ENCODE data around the gene LARGE2. TPM values are rescaled to one million over a fixed set of nuclear protein-coding genes. Genes with fewer than 3 reads are reported as not detected.

Gene LARGE2
- total RNA-seq, 1 experiment from 2014 or later = 108 TPM

DNA sequence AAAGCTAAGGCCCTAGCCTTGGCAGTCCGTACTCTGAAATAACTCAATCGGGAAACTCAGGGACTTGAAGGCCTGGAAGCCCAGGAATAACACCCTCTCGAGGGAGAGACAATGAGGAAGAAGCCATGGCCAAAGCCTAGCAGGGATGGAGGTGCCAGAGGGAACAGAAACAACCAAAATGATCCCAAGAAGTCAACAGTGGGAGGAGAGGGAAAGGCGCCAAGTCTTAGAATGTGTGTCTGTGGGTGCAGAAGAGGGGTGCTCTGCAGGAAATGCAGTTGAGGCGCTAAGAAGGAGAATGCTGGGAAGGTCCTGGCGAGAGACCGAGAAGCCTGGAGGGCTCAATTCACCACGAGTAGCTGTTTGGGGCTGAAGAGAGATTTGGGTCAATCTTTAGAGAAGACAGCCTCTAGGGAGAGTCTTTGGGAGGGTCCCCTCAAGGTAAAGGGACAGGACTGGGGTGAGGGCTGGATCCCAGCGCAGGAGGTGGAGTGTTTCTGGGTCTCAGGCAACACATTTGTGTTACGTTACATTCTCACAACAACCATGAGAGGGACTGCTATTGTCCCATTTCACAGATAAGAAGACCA, 37.8 kb upstream of the LARGE2 start:
- 0 out of 2 replicates have a peak, but pooled peaks cover 2% of the 10 kb centered on the region for H3K4me1 ChIP-seq (ENCODE audit: insufficient read depth, low read length)
- TF ChIP-seq, protein P1, sequence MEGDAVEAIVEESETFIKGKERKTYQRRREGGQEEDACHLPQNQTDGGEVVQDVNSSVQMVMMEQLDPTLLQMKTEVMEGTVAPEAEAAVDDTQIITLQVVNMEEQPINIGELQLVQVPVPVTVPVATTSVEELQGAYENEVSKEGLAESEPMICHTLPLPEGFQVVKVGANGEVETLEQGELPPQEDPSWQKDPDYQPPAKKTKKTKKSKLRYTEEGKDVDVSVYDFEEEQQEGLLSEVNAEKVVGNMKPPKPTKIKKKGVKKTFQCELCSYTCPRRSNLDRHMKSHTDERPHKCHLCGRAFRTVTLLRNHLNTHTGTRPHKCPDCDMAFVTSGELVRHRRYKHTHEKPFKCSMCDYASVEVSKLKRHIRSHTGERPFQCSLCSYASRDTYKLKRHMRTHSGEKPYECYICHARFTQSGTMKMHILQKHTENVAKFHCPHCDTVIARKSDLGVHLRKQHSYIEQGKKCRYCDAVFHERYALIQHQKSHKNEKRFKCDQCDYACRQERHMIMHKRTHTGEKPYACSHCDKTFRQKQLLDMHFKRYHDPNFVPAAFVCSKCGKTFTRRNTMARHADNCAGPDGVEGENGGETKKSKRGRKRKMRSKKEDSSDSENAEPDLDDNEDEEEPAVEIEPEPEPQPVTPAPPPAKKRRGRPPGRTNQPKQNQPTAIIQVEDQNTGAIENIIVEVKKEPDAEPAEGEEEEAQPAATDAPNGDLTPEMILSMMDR (conservative IDR thresholded peaks at IDR 0.05) = no peak
- H3K18ac ChIP-seq (ENCODE audit: insufficient read length, low read depth, low read length) = no peak overlapping the region
- H4K8ac ChIP-seq (replicated peaks; ENCODE audit: insufficient read length, low read depth, low read length) = no peak overlapping the region
- peak overlapping the region in 1 of 3 experiments; percentile 10; a peak in 1 of 7 replicates for H3K27ac Mint-ChIP-seq
- H3T11ph ChIP-seq (ENCODE audit: low read length) = no peak overlapping the region
- H3K79me2 ChIP-seq (ENCODE audit: insufficient read depth, low read length) = no peaks in the 10 kb centered on the region
- no peak overlapping the region for H2AFZ ChIP-seq (ENCODE audit: low read length)
- no peak overlapping the region for H3K4ac ChIP-seq (ENCODE audit: low read depth, low read length)
- no peaks in the 10 kb centered on the region for H3K79me1 ChIP-seq (ENCODE audit: insufficient read depth, low read depth, low read length, poor library complexity, severe bottlenecking)
- no peaks in the 10 kb centered on the region for H3K9me3 ChIP-seq (ENCODE audit: control insufficient read depth, low read depth, low read length)
- H4K5ac ChIP-seq (ENCODE audit: insufficient read length, low read depth, low read length) = no peak overlapping the region
- peak overlapping the region; percentile 61 to 75 for H3K4me3 Mint-ChIP-seq
- H2BK5ac ChIP-seq (ENCODE audit: insufficient read length, low read length) = no peak overlapping the region
- no peak overlapping the region for H2BK12ac ChIP-seq (ENCODE audit: insufficient read length, low read depth, low read length)
- H4K91ac ChIP-seq (ENCODE audit: insufficient read length, low read depth, low read length) = no peak overlapping the region
- H3K14ac ChIP-seq (ENCODE audit: insufficient read depth, low read length) = no peak overlapping the region
- H3K27me3 ChIP-seq (ENCODE audit: insufficient read depth, low read length) = no peaks in the 10 kb centered on the region
- WGBS (ENCODE audit: extremely low coverage, insufficient read length, low lambda C conversion rate) = no CpG with 5 or more reads among the region's 10 CpGs
- H3K27ac ChIP-seq (ENCODE audit: insufficient read length, low read depth, low read length) = no peak overlapping the region
- no peak overlapping the region for H2BK15ac ChIP-seq (ENCODE audit: low read depth, low read length)
- H3K23ac ChIP-seq (ENCODE audit: insufficient read length, low read depth, low read length) = no peak overlapping the region
- no peak overlapping the region for H3K56ac ChIP-seq (ENCODE audit: insufficient read length, low read depth, low read length)
- peaks cover 0 to 2% (median 0%) of the 10 kb centered on the region in 3 experiments; a peak in 1 of 7 replicates for H3K36me3 Mint-ChIP-seq (ENCODE audit: insufficient read depth in 1 of 3, low read depth in 3 of 3)
- H2BK20ac ChIP-seq (ENCODE audit: low read depth, low read length, poor library complexity, severe bottlenecking) = no peak overlapping the region
- H4K20me1 ChIP-seq (ENCODE audit: control insufficient read depth, insufficient read depth, insufficient read length) = no peaks in the 10 kb centered on the region
- no peaks in the 10 kb centered on the region for H3K9me3 Mint-ChIP-seq
- H3K9ac ChIP-seq (ENCODE audit: extremely low read depth, insufficient read length, low read length) = no peak overlapping the region
- no peak for DNase-seq
- no peak overlapping the region for H2AK5ac ChIP-seq (ENCODE audit: insufficient read length, low read length)
- peak overlapping the region; percentile 22 for H3K4me2 ChIP-seq (ENCODE audit: insufficient read depth, insufficient read length, low read length)
- peaks cover 8 to 15% of the 10 kb centered on the region in 2 experiments for H3K4me1 Mint-ChIP-seq
- H3K27me3 Mint-ChIP-seq (ENCODE audit: low read depth) = peaks cover 10% of the 10 kb centered on the region
- H2BK120ac ChIP-seq (ENCODE audit: low read depth, low read length, poor library complexity, severe bottlenecking) = no peak overlapping the region
- H3K23me2 ChIP-seq (ENCODE audit: insufficient read length, low read depth, low read length, poor library complexity, severe bottlenecking) = no peaks in the 10 kb centered on the region
